ENCODE data around the gene CDH4. TPM values are rescaled to one million over a fixed set of nuclear protein-coding genes. Genes with fewer than 3 reads are reported as not detected.

CDH4 gene
- total RNA-seq, 2 experiments from 2014 or later, result not detected

DNA sequence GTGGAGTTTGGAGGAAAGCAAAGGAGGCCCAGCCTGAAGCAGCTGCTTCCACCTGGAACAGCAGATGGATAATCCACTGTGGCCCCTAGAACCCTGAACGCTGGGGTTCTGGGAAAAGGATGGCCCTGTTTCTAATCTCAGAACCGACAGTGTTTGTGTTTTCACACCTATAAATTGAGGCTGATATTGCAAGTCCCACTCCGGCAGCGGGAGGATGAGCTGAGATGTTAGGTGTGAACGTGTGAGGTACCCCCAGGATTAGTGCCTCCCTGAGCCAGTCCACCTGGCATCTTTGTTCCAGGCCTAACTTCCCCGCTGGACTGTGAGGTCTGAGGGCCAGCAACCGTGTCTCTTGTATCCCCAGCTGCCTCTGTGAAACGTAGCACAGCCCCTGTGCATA, 7.8 kb upstream of the CDH4 start:
- Histone ChIP-seq H2AFZ (ENCODE audit: low read length) (no peak overlapping the region), H3K27ac (ENCODE audit: low read depth, low read length, poor library complexity, severe bottlenecking) (no peak overlapping the region), H3K4me3 (ENCODE audit: low read depth, low read length, poor library complexity, severe bottlenecking) (no peak overlapping the region), H3K4me2 (ENCODE audit: low read length) (no peak overlapping the region), H3K9me3 (ENCODE audit: low read length) (no peaks in the 10 kb centered on the region), H4K20me1 (ENCODE audit: insufficient read depth, low read length) (no peaks in the 10 kb centered on the region), H3K4me1 (ENCODE audit: insufficient read depth, low read length, poor library complexity, severe bottlenecking) (no peaks in the 10 kb centered on the region), H3K79me2 (ENCODE audit: insufficient read depth, low read depth, low read length) (no peaks in the 10 kb centered on the region), H3K9me2 (ENCODE audit: insufficient read depth, low read length) (no peaks in the 10 kb centered on the region), H3K36me3 (ENCODE audit: insufficient read depth, low read length) (no peaks in the 10 kb centered on the region)
- no peak for DNase-seq (ENCODE audit: low spot score)
- ChIA-PET POLR2A (no interaction called here), CTCF (ENCODE audit: unreplicated experiment) (no interaction called here)
- intact Hi-C loops (cut with micrococcal nuclease; ENCODE audit: unreplicated experiment), result no loop called here
- BruUV-seq (replicated peaks), result no TSS peak
- TF ChIP-seq CTCF (conservative IDR thresholded peaks at IDR 0.05; ENCODE audit: low read length), result no peak
- no peak for TF ChIP-seq EZH2phosphoT487 (IDR thresholded peaks at IDR 0.05; ENCODE audit: borderline replicate concordance, low read depth, low read length)

DNA sequence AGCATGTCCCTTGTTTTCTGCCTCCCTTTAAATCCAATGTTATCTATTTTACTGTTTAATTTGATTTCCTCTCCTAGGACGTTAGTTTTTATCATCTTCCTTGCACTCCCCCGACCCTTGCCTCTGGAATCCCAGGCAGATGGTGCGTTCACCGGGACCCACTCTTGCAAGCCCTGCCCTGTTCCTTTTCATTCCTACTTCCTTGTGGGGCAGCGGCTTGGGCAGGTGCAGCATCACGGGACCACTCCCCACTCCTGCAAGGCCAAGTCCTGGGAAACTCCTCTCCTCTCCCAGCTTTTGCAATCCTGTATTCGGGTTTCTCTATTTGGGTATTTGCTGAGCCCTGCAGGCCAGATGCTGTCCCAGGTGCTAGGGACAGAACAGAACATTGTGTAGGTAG, 5.8 kb upstream of the CDH4 start:
- Histone ChIP-seq H3K4me2 (ENCODE audit: low read length) (no peak overlapping the region), H4K20me1 (ENCODE audit: insufficient read depth, low read length) (no peaks in the 10 kb centered on the region), H3K9me2 (ENCODE audit: insufficient read depth, low read length) (no peaks in the 10 kb centered on the region), H3K4me1 (ENCODE audit: insufficient read depth, low read length, poor library complexity, severe bottlenecking) (no peaks in the 10 kb centered on the region), H3K36me3 (ENCODE audit: insufficient read depth, low read length) (no peaks in the 10 kb centered on the region), H3K4me3 (ENCODE audit: low read depth, low read length, poor library complexity, severe bottlenecking) (no peak overlapping the region), H3K27ac (ENCODE audit: low read depth, low read length, poor library complexity, severe bottlenecking) (no peak overlapping the region), H2AFZ (ENCODE audit: low read length) (no peak overlapping the region), H3K79me2 (ENCODE audit: insufficient read depth, low read depth, low read length) (no peaks in the 10 kb centered on the region), H3K9me3 (ENCODE audit: low read length) (no peaks in the 10 kb centered on the region)
- ChIA-PET POLR2A (no interaction called here), CTCF (ENCODE audit: unreplicated experiment) (no interaction called here)
- TF ChIP-seq EZH2phosphoT487 (IDR thresholded peaks at IDR 0.05; ENCODE audit: borderline replicate concordance, low read depth, low read length) (no peak), CTCF (conservative IDR thresholded peaks at IDR 0.05; ENCODE audit: low read length) (no peak)
- no TSS peak for BruUV-seq (replicated peaks)
- intact Hi-C loops (cut with micrococcal nuclease; ENCODE audit: unreplicated experiment), result no loop called here
- DNase-seq (ENCODE audit: low spot score), result no peak

DNA sequence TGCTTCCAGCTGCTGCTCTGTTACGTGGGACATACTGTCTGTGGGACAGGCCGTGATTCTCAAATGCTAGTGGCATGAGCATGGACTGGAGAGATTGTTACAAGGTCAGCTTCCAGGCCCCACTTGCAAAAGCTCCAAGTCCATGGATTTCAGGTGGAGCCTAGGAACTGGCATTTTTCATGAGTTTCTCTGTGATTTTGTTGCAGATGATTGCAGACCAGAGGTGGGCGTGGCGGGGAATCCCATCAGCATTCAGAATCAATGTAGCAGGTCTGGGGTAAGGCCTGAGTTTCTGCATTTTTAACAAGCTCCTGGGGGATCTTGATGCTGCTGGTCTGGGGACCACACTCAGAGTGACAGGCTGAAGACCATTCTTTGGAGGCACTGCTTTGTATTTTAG, 2.4 kb upstream of the CDH4 start:
- no peak for DNase-seq (ENCODE audit: low spot score)
- no peaks in the 10 kb centered on the region for H4K20me1 ChIP-seq (ENCODE audit: insufficient read depth, low read length)
- H3K79me2 ChIP-seq (ENCODE audit: insufficient read depth, low read depth, low read length), result no peaks in the 10 kb centered on the region
- H3K4me3 ChIP-seq (ENCODE audit: low read depth, low read length, poor library complexity, severe bottlenecking), result no peak overlapping the region
- POLR2A ChIA-PET, result no interaction called here
- no peak overlapping the region for H3K27ac ChIP-seq (ENCODE audit: low read depth, low read length, poor library complexity, severe bottlenecking)
- no peak overlapping the region for H3K4me2 ChIP-seq (ENCODE audit: low read length)
- no peak overlapping the region for H2AFZ ChIP-seq (ENCODE audit: low read length)
- no peaks in the 10 kb centered on the region for H3K4me1 ChIP-seq (ENCODE audit: insufficient read depth, low read length, poor library complexity, severe bottlenecking)
- no peaks in the 10 kb centered on the region for H3K9me2 ChIP-seq (ENCODE audit: insufficient read depth, low read length)
- intact Hi-C loops (cut with micrococcal nuclease; ENCODE audit: unreplicated experiment), result no loop called here
- H3K36me3 ChIP-seq (ENCODE audit: insufficient read depth, low read length), result no peaks in the 10 kb centered on the region
- H3K9me3 ChIP-seq (ENCODE audit: low read length), result no peaks in the 10 kb centered on the region
- TF ChIP-seq EZH2phosphoT487 (IDR thresholded peaks at IDR 0.05; ENCODE audit: borderline replicate concordance, low read depth, low read length) (no peak), CTCF (conservative IDR thresholded peaks at IDR 0.05; ENCODE audit: low read length) (no peak)
- CTCF ChIA-PET (ENCODE audit: unreplicated experiment), result no interaction called here
- BruUV-seq (replicated peaks), result no TSS peak

All from OCI-LY7 (cell line).